ENCODE results near the gene FA2H.
A peak's percentile ranks its signal among the peaks of the same experiment; 100 is the strongest.

The FA2H gene

DNA sequence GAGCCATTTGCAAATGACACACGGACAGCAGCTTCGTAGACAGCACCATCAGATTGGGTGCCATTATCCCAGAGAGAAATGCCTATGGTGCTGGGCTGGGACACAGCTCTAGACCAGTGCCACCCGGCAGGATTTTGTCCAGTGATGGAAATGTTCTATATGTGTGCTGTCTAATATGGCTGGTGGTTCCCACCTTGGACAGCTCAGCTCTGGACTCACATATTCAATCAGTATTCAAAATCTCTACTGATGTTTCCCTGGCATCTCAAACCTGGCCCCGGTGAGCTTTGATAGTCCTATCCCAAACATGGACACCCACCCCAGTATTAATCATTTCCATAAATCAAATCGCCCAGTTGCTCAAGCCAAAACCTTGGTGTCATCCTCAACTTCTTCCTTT lies 23.0 kb downstream of the FA2H start:
- TF ChIP-seq, protein P1, sequence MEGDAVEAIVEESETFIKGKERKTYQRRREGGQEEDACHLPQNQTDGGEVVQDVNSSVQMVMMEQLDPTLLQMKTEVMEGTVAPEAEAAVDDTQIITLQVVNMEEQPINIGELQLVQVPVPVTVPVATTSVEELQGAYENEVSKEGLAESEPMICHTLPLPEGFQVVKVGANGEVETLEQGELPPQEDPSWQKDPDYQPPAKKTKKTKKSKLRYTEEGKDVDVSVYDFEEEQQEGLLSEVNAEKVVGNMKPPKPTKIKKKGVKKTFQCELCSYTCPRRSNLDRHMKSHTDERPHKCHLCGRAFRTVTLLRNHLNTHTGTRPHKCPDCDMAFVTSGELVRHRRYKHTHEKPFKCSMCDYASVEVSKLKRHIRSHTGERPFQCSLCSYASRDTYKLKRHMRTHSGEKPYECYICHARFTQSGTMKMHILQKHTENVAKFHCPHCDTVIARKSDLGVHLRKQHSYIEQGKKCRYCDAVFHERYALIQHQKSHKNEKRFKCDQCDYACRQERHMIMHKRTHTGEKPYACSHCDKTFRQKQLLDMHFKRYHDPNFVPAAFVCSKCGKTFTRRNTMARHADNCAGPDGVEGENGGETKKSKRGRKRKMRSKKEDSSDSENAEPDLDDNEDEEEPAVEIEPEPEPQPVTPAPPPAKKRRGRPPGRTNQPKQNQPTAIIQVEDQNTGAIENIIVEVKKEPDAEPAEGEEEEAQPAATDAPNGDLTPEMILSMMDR (IDR thresholded peaks at IDR 0.05; ENCODE audit: insufficient read depth, low read depth, low read length, missing control alignments): no peak
- DNase-seq (ENCODE audit: low read depth): no peak
- no peak overlapping the region for H3K4me3 ChIP-seq (ENCODE audit: low read length)

- H3K4me3 ChIP-seq (ENCODE audit: low read length): no peak overlapping the region
- TF ChIP-seq, protein P1 (IDR thresholded peaks at IDR 0.05; ENCODE audit: insufficient read depth, low read depth, low read length, missing control alignments): no peak
- peak; percentile 45 for DNase-seq (ENCODE audit: low read depth)
Measured at GRCh38 chr16:74749291-74750055, 25.1 kb downstream of the FA2H start.

DNA sequence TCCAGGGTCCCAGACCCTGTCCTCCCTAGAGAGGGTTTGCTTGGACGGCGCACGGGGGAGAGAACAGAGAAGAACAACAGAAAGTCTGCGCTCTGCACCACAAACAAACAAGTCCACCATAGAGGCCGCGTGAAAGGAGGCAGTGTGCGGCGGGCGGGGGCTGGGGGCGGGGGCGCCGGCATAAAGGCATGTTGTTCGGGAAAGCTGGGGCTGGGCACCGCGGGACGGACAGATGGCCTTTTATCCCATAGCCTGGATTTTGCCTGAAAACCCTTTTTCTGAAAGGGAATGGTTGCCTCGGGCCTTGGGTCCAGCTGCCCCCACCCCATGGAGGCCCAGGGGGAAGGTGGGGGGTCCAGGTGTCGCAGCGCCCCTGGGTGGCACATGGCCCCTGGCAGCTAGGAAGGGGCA lies 26.0 kb downstream of the FA2H start:
- TF ChIP-seq, protein P1 (IDR thresholded peaks at IDR 0.05; ENCODE audit: insufficient read depth, low read depth, low read length, missing control alignments): no peak
- no peak for DNase-seq (ENCODE audit: low read depth)
- H3K4me3 ChIP-seq (ENCODE audit: low read length): no peak overlapping the region

DNA sequence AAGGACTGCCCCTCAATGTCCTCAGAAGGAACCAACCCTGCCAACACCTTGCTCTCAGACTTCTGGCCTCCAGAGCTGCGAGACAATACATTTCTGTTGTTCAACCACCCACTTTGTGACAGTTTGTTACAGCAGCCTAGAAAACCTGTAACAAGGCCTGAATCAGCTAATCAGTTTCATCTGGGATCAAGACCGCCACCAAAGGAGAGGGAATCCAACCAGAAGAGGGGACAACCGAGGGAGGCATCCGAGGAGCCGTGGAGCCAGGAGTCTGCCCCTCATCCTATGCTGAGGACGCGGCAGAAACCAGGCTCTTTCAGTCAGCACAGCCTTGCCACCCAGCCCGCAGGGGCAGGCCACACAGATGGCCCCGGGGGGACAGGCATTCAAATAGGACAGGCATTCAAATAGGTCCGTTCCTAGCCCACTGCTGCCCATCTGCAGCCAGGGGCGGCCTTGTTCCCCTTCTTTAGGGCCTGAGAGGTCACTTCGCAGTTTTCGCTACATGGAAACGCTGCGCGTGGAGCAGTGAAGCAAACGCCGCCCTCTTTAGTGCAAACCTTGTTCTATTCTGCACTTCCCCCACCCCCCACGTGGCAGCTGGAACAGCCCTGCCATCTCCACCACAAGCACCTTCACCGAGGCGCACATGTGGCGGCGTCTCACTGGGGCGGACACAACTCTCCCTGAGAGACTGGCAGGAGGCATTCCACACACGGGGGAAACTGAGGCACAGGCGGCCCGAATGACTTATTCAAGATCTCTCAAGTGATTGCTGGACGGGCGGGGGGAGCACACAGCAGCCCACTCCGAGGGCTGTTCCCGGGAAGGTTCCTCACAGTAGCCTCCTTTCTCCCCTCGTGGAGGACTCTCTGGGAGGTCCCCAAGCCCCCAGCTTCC lies 26.7 kb downstream of the FA2H start:
- no peak overlapping the region for H3K4me3 ChIP-seq (ENCODE audit: low read length)
- TF ChIP-seq, protein P1 (IDR thresholded peaks at IDR 0.05; ENCODE audit: insufficient read depth, low read depth, low read length, missing control alignments): no peak
- DNase-seq (ENCODE audit: low read depth): no peak

- TF ChIP-seq, protein P1 (IDR thresholded peaks at IDR 0.05; ENCODE audit: insufficient read depth, low read depth, low read length, missing control alignments): no peak
- no peak overlapping the region for H3K4me3 ChIP-seq (ENCODE audit: low read length)
- DNase-seq (ENCODE audit: low read depth): no peak
Measured at GRCh38 chr16:74745926-74746325, 28.7 kb downstream of the FA2H start.

GRCh38 chr16:74745109-74745615 lies 29.5 kb downstream of the FA2H start:
- TF ChIP-seq, protein P1 (IDR thresholded peaks at IDR 0.05; ENCODE audit: insufficient read depth, low read depth, low read length, missing control alignments): no peak
- no peak for DNase-seq (ENCODE audit: low read depth)
- H3K4me3 ChIP-seq (ENCODE audit: low read length): no peak overlapping the region
